ENCODE data around the gene NNT. TPM values are rescaled to one million over a fixed set of nuclear protein-coding genes. Genes with fewer than 3 reads are reported as not detected.

Gene NNT
- total and polyA plus RNA-seq, 2 of the 13 experiments (the other 11 are each of a cell fraction or from before 2014, with no cell fraction given): 21.1 to 58.0 TPM

- Histone ChIP-seq H4K20me1 (ENCODE audit: insufficient read depth, low read length) (no peaks in the 10 kb centered on the region), H3K4me3 (replicated peaks in 1 of 3; ENCODE audit: insufficient read depth in 1 of 3, low read depth in 2 of 3, low read length in 3 of 3) (no peak overlapping the region), H3K79me2 (ENCODE audit: insufficient read depth, low read length) (no peaks in the 10 kb centered on the region), H3K9ac (ENCODE audit: insufficient read depth, low read depth, low read length) (no peak overlapping the region), H3K36me3 (replicated peaks in 1 of 2; ENCODE audit: control insufficient read depth in 1 of 2, insufficient read depth in 2 of 2, low read length in 2 of 2) (peaks cover 0 to 51% of the 10 kb centered on the region in 2 experiments; a peak in 4 of 5 replicates), H3K4me1 (ENCODE audit: insufficient read depth, low read length) (no peaks in the 10 kb centered on the region), H3K4me2 (ENCODE audit: low read depth, low read length) (no peak overlapping the region), H3K9me3 (ENCODE audit: low read length) (no peaks in the 10 kb centered on the region), H2AFZ (ENCODE audit: low read length) (no peak overlapping the region), H3K27me3 (ENCODE audit: control insufficient read depth in 1 of 2, insufficient read depth in 2 of 2, low read length in 2 of 2) (no peaks in the 10 kb centered on the region), H3K27ac (ENCODE audit: extremely low read length, insufficient read depth, low read length) (no peak overlapping the region)
- intact Hi-C loops (cut with micrococcal nuclease; ENCODE audit: unreplicated experiment): no loop called here
- no TSS peak for BruUV-seq (replicated peaks)
- in situ Hi-C loops (cut with HindIII; ENCODE audit: extremely low pct_ligation_motif_present, low pct_unique_long_range_greater_than_20kb): no loop called here
- ChIA-PET POLR2A (no interaction called here), CTCF (ENCODE audit: low intra/inter-chr PET ratio, low total read pairs) (no interaction called here)
- ATAC-seq (no peak), DNase-seq (ENCODE audit: low spot score) (no peak), FAIRE-seq (no peak)
- WGBS (ENCODE audit: low lambda C conversion rate): 97% methylated on average over 6 of the region's 6 CpGs
- TF ChIP-seq MAFG (CRISPR knock-in tag; IDR thresholded peaks at IDR 0.05): no peak
- TF ChIP-seq RARA (CRISPR knock-in tag; IDR thresholded peaks at IDR 0.05): no peak
- TF ChIP-seq UBTF (CRISPR knock-in tag; IDR thresholded peaks at IDR 0.05): no peak
- no peak for TF ChIP-seq CREM (IDR thresholded peaks at IDR 0.05)
- TF ChIP-seq CREM (CRISPR knock-in tag; IDR thresholded peaks at IDR 0.05): no peak
- TF ChIP-seq FOXK1 (CRISPR knock-in tag; IDR thresholded peaks at IDR 0.05; ENCODE audit: borderline replicate concordance, low read depth): no peak
- no peak for TF ChIP-seq ZNF326 (CRISPR knock-in tag; IDR thresholded peaks at IDR 0.05; ENCODE audit: borderline replicate concordance)
- no peak for TF ChIP-seq ZNF644 (CRISPR knock-in tag; IDR thresholded peaks at IDR 0.05; ENCODE audit: low read depth)
- TF ChIP-seq MAFF (IDR thresholded peaks at IDR 0.05; ENCODE audit: low read depth, low read length): no peak
- no peak for TF ChIP-seq HOXA9 (CRISPR knock-in tag; IDR thresholded peaks at IDR 0.05; ENCODE audit: borderline replicate concordance)
- no peak for TF ChIP-seq ZNF142 (CRISPR knock-in tag; IDR thresholded peaks at IDR 0.05)
- no peak for TF ChIP-seq CSRNP1 (CRISPR knock-in tag; IDR thresholded peaks at IDR 0.05)
- TF ChIP-seq HES4 (CRISPR knock-in tag; IDR thresholded peaks at IDR 0.05; ENCODE audit: borderline replicate concordance): no peak
Measured at GRCh38 chr5:43652537-43653302, 49.7 kb downstream of the NNT start.

Data from HepG2 (cell line).